Testis (tissue), 3 donors: ENCODE results near the gene ARID3A. TPM values are rescaled to one million over a fixed set of nuclear protein-coding genes. Genes with fewer than 3 reads are reported as not detected.

Experiments used
- DNase-seq: peaks from one replicate; pipeline ENCODE4 v3.0.0-alpha.2; 2019
- H3K27ac ChIP-seq, 2 donors: fragments of 200-600 bp; sonication (generic); one replicate each; pipeline ENCODE4 v1.5.1; 2019
- H3K27me3 ChIP-seq: fragments of 200-600 bp; sonication (generic); one replicate; pipeline ENCODE4 v1.5.1; 2019
- H3K36me3 ChIP-seq: fragments of 200-600 bp; sonication (generic); one replicate; pipeline ENCODE4 v1.5.1; 2017; ENCODE audit warnings: low read depth; ENCODE audit errors: missing control alignments
- H3K4me1 ChIP-seq: fragments of 200-600 bp; sonication (generic); one replicate; pipeline ENCODE4 v1.5.1; 2019
- H3K4me3 ChIP-seq, 2 donors: fragments of 200-600 bp; sonication (generic); one replicate each; pipeline ENCODE4 v1.5.1; 2017 to 2019
- H3K9me3 ChIP-seq: fragments of 200-600 bp; sonication (generic); one replicate; pipeline ENCODE4 v1.5.1; 2017
- CTCF ChIP-seq, 3 experiments: fragments of 450-650 bp in 2 of 3; fragments of 200-600 bp in 1 of 3; sonication (generic) in 1 of 3; IDR thresholded peaks; one replicate each; pipeline ENCODE4 v1.5.1; 2016 to 2019; ENCODE audit warnings: antibody characterized with exemption in 3 of 3, mild to moderate bottlenecking in 2 of 3, moderate library complexity in 1 of 3
- POLR2A ChIP-seq: fragments of 450-650 bp; IDR thresholded peaks from one replicate; pipeline ENCODE4 v1.6.1; 2017; ENCODE audit warnings: antibody characterized with exemption, mild to moderate bottlenecking, moderate library complexity
- WGBS, 2 donors: methylation state at CpG; one replicate each; pipeline ENCODE4 v1.1.5; 2018; 5-methylcytosine and 5-hydroxymethylcytosine counted together
- intact Hi-C: fragments of 100-400 bp; cut with DNase I; formaldehyde crosslinking; loops from one replicate; pipeline ENCODE4 v1.15.1; 2023; ENCODE audit warnings: low total_unique reads
- polyA plus RNA-seq: library from polyadenylated mRNA; stranded (reverse); fragments of 350-450 nt; fragmentation: Illumina TruSeq; extraction: RNeasy Lipid Tissue Mini Kit (QIAGEN cat#74804); gene quantifications from one replicate; pipeline ENCODE4 v1.2.3, GENCODE V29; 2014; ENCODE audit warnings: low read depth, low replicate concordance; ENCODE audit not compliant: insufficient read depth
- total RNA-seq, 2 donors: library from RNA; depleted of rRNA; stranded (reverse); fragments of >200 nt; gene quantifications; one replicate each; pipeline ENCODE4 v1.2.3, GENCODE V29; 2016

Gene ARID3A
- total and polyA plus RNA-seq, 3 donors from 2014 or later, result 15.3 to 38.2 (median 26.5) TPM

- intact Hi-C loops, result no loop called here
- 0 to 18% methylated on average over 9 to 64 of the region's 64 CpGs for WGBS, 2 donors
- DNase-seq, result no peak
- Histone ChIP-seq H3K27me3 (no peaks in the 10 kb centered on the region), H3K4me3 (peak overlapping the region in 1 of 2 donors; percentile 17), H3K27ac (no peak overlapping the region), H3K36me3 (no peaks in the 10 kb centered on the region), H3K4me1 (peaks cover 7% of the 10 kb centered on the region), H3K9me3 (no peaks in the 10 kb centered on the region)
- TF ChIP-seq POLR2A, result no peak
- TF ChIP-seq CTCF (IDR thresholded peaks at IDR 0.05), result no peak
Measured at GRCh38 chr19:996051-996838, 70.4 kb downstream of the ARID3A start.

- Histone ChIP-seq H3K36me3 (no peaks in the 10 kb centered on the region), H3K27ac (no peak overlapping the region), H3K4me3 (no peak overlapping the region), H3K9me3 (no peaks in the 10 kb centered on the region), H3K4me1 (peaks cover 7% of the 10 kb centered on the region), H3K27me3 (no peaks in the 10 kb centered on the region)
- WGBS, 2 donors, result 40 to 45% methylated on average over 6 of the region's 6 CpGs
- TF ChIP-seq POLR2A (no peak), CTCF (IDR thresholded peaks at IDR 0.05) (no peak)
- DNase-seq, result no peak
- intact Hi-C loops, result no loop called here
Measured at GRCh38 chr19:998064-998463, 72.2 kb downstream of the ARID3A start.

GRCh38 chr19:999379-999719 is 73.5 kb downstream of the ARID3A start:
- Histone ChIP-seq H3K4me1 (peaks cover 7% of the 10 kb centered on the region), H3K27me3 (no peaks in the 10 kb centered on the region), H3K36me3 (no peaks in the 10 kb centered on the region), H3K9me3 (no peaks in the 10 kb centered on the region), H3K27ac (no peak overlapping the region), H3K4me3 (no peak overlapping the region)
- TF ChIP-seq POLR2A (no peak), CTCF (IDR thresholded peaks at IDR 0.05) (no peak)
- no peak for DNase-seq
- intact Hi-C loops, result no loop called here
- 51 to 60% methylated on average over 3 of the region's 3 CpGs for WGBS, 2 donors

GRCh38 chr19:1000095-1000494 is 74.3 kb downstream of the ARID3A start, which contains the start of gene GRIN3B:
TSS of gene GRIN3B (plus strand) at chr19:1000419. CDS start at chr19:1000438, 19 bp downstream.
- WGBS, 2 donors, result 5 to 6% methylated on average over 7 to 13 of the region's 43 CpGs
- Histone ChIP-seq H3K4me3 (no peak within 1 kb of the TSS), H3K27ac (no peak within 1 kb of the TSS), H3K9me3 (no peaks in the 10 kb centered on the region), H3K4me1 (peaks cover 7% of the 10 kb centered on the region), H3K36me3 (no peaks in the 10 kb centered on the region), H3K27me3 (no peaks in the 10 kb centered on the region)
- peak; percentile 67 for DNase-seq
- intact Hi-C loops, result no loop called here
- TF ChIP-seq POLR2A (no peak), CTCF (IDR thresholded peaks at IDR 0.05) (peak in 2 of 3 experiments; percentile 24 to 25)
